HEK293 (cell line): Measurements from ENCODE around the gene CNTN4.

Source experiments
- CTCF ChIA-PET: fragments of 350-600 bp; formaldehyde crosslinking; extraction: SDS; loops from one replicate; lab custom pipeline; 2021; ENCODE audit warnings: antibody characterized with exemption; lab: Yijun Ruan, JAX
- POLR2A ChIA-PET: fragments of 300-600 bp; formaldehyde crosslinking; extraction: SDS; loops from one replicate; lab custom pipeline; 2020; ENCODE audit warnings: antibody characterized with exemption, inconsistent platforms; lab: Yijun Ruan, JAX
- H3K27ac ChIP-seq: fragments of 200-500 bp; sonication (Bioruptor generic); 2 replicates; pipeline ENCODE4 v1.5.1; 2014; ENCODE audit warnings: low read depth, low read length, control low read depth, inconsistent platforms; ENCODE audit errors: extremely low read depth
- H3K36me3 ChIP-seq, 2 experiments: fragments of 200-500 bp in 1 of 2; sonication (Bioruptor generic) in 1 of 2; 1 replicate in 1 of 2; 2 replicates in 1 of 2; pipeline ENCODE4 v1.5.1; 2014 to 2017; ENCODE audit warnings: inconsistent platforms in 2 of 2, low read length in 2 of 2; ENCODE audit not compliant: control insufficient read depth in 2 of 2, insufficient read depth in 1 of 2
- H3K4me1 ChIP-seq: fragments of 200-500 bp; sonication (Bioruptor generic); 2 replicates; pipeline ENCODE4 v1.5.1; 2014; ENCODE audit warnings: mild to moderate bottlenecking, low read length, inconsistent platforms; ENCODE audit not compliant: control insufficient read depth, insufficient read depth
- H3K4me3 ChIP-seq: 2 replicates; pipeline ENCODE4 v1.5.1; 2011; ENCODE audit warnings: low read depth, mild to moderate bottlenecking, control low read depth, low read length, moderate library complexity
- H3K9me3 ChIP-seq: fragments of 200-500 bp; sonication (Bioruptor generic); 2 replicates; pipeline ENCODE4 v1.5.1; 2014; ENCODE audit warnings: low read depth, low read length, inconsistent platforms; ENCODE audit not compliant: control insufficient read depth, insufficient read depth
- AEBP2 ChIP-seq: fragments of 450-650 bp; formaldehyde crosslinking; IDR thresholded peaks from 2 replicates; pipeline ENCODE4 v1.5.1; 2016; ENCODE audit warnings: missing biosample characterization, missing genetic modification characterization, borderline replicate concordance
- GLIS2 ChIP-seq: fragments of 450-650 bp; formaldehyde crosslinking; IDR thresholded peaks from 2 replicates; pipeline ENCODE4 v1.5.1; 2016; ENCODE audit warnings: missing biosample characterization, missing genetic modification characterization
- KLF9 ChIP-seq: fragments of 450-650 bp; formaldehyde crosslinking; IDR thresholded peaks from 2 replicates; pipeline ENCODE4 v1.5.1; 2016; ENCODE audit warnings: missing biosample characterization, missing genetic modification characterization, low read depth
- MEIS1 ChIP-seq: sonication (generic); formaldehyde crosslinking; IDR thresholded peaks from 2 replicates; pipeline ENCODE4 v1.8.1; 2022; ENCODE audit warnings: missing genetic modification reagents, mild to moderate bottlenecking, borderline replicate concordance
- MZF1 ChIP-seq: fragments of 450-650 bp; formaldehyde crosslinking; IDR thresholded peaks from 2 replicates; pipeline ENCODE4 v1.5.1; 2017; ENCODE audit warnings: missing biosample characterization, missing genetic modification characterization, borderline replicate concordance
- WT1 ChIP-seq: fragments of 450-650 bp; formaldehyde crosslinking; IDR thresholded peaks from 2 replicates; pipeline ENCODE4 v1.5.1; 2016; ENCODE audit warnings: missing biosample characterization, missing genetic modification characterization
- ZBTB20 ChIP-seq: fragments of 450-650 bp; formaldehyde crosslinking; IDR thresholded peaks from 2 replicates; pipeline ENCODE4 v1.5.1; 2016; ENCODE audit warnings: missing biosample characterization, missing genetic modification characterization
- ZBTB49 ChIP-seq: fragments of 450-650 bp; formaldehyde crosslinking; IDR thresholded peaks from 2 replicates; pipeline ENCODE4 v1.5.1; 2016; ENCODE audit warnings: missing biosample characterization, missing genetic modification characterization, low read depth
- ZBTB8A ChIP-seq: fragments of 450-650 bp; formaldehyde crosslinking; IDR thresholded peaks from 2 replicates; pipeline ENCODE4 v1.5.1; 2016; ENCODE audit warnings: missing biosample characterization, missing genetic modification characterization
- ZIC2 ChIP-seq: fragments of 450-650 bp; formaldehyde crosslinking; IDR thresholded peaks from 2 replicates; pipeline ENCODE4 v1.5.1; 2016; ENCODE audit warnings: missing biosample characterization, missing genetic modification characterization
- ZNF280C ChIP-seq: fragments of 450-650 bp; formaldehyde crosslinking; IDR thresholded peaks from 2 replicates; pipeline ENCODE4 v1.5.1; 2016; ENCODE audit warnings: missing biosample characterization, missing genetic modification characterization
- ZNF426 ChIP-seq: fragments of 450-650 bp; formaldehyde crosslinking; IDR thresholded peaks from 2 replicates; pipeline ENCODE4 v1.5.1; 2017; ENCODE audit warnings: missing biosample characterization, missing genetic modification characterization, mild to moderate bottlenecking, inconsistent platforms, moderate library complexity
- ZNF473 ChIP-seq: fragments of 450-650 bp; formaldehyde crosslinking; IDR thresholded peaks from 2 replicates; pipeline ENCODE4 v1.5.1; 2017; ENCODE audit warnings: missing biosample characterization, missing genetic modification characterization
- ZNF510 ChIP-seq: fragments of 450-650 bp; formaldehyde crosslinking; IDR thresholded peaks from 2 replicates; pipeline ENCODE4 v1.5.1; 2018; ENCODE audit warnings: mild to moderate bottlenecking, missing genetic modification characterization, missing biosample characterization; ENCODE audit not compliant: insufficient replicate concordance
- ZNF513 ChIP-seq: fragments of 450-650 bp; IDR thresholded peaks from 2 replicates; pipeline ENCODE4 v1.5.1; 2018; ENCODE audit warnings: missing biosample characterization, missing genetic modification characterization
- ZNF548 ChIP-seq: fragments of 450-650 bp; formaldehyde crosslinking; IDR thresholded peaks from 2 replicates; pipeline ENCODE4 v1.5.1; 2016; ENCODE audit warnings: missing biosample characterization, missing genetic modification characterization
- ZNF558 ChIP-seq: fragments of 450-650 bp; formaldehyde crosslinking; IDR thresholded peaks from 2 replicates; pipeline ENCODE4 v1.5.1; 2016; ENCODE audit warnings: missing biosample characterization, missing genetic modification characterization
- ZNF596 ChIP-seq: fragments of 450-650 bp; IDR thresholded peaks from 2 replicates; pipeline ENCODE4 v1.5.0; 2018; ENCODE audit warnings: missing biosample characterization, mild to moderate bottlenecking, missing genetic modification characterization, moderate library complexity
- ZNF639 ChIP-seq: fragments of 450-650 bp; formaldehyde crosslinking; IDR thresholded peaks from 2 replicates; pipeline ENCODE4 v1.5.1; 2016; ENCODE audit warnings: missing biosample characterization, missing genetic modification characterization
- ZNF776 ChIP-seq: fragments of 450-650 bp; formaldehyde crosslinking; IDR thresholded peaks from 2 replicates; pipeline ENCODE4 v1.5.0; 2017; ENCODE audit warnings: missing biosample characterization, missing genetic modification characterization, borderline replicate concordance

The CNTN4 gene

GRCh38 chr3:3074551-3075257, 976.0 kb downstream of the CNTN4 start (continued):
- TF ChIP-seq AEBP2 (tag by site-specific recombination): no peak
- TF ChIP-seq ZNF558: no peak
- TF ChIP-seq ZNF426 (tag by site-specific recombination): no peak
- no peak for TF ChIP-seq MEIS1 (CRISPR knock-in tag)
- TF ChIP-seq GLIS2 (tag by site-specific recombination): no peak
- no peak for TF ChIP-seq WT1 (tag by site-specific recombination)

- POLR2A ChIA-PET: interaction anchor here (0.5 kb wide), 1 partner anchor 14 kb away, joined by 3 read pairs; no protein-coding TSS in a partner anchor
- no peak for TF ChIP-seq AEBP2 (tag by site-specific recombination)
- TF ChIP-seq ZNF510 (tag by site-specific recombination): no peak
- no peak for TF ChIP-seq ZIC2 (tag by site-specific recombination)
- TF ChIP-seq MZF1 (tag by site-specific recombination): no peak
- H3K9me3 ChIP-seq: no peaks in the 10 kb centered on the region
- H3K4me3 ChIP-seq: no peak overlapping the region
- H3K36me3 ChIP-seq: no peaks in the 10 kb centered on the region
- H3K4me1 ChIP-seq: no peaks in the 10 kb centered on the region
- CTCF ChIA-PET: interaction anchor here (0.5 to 0.8 kb wide), 2 partner anchors 27 to 1639 kb away, joined by 3 to 6 read pairs; no protein-coding TSS in a partner anchor
- no peak overlapping the region for H3K27ac ChIP-seq
Measured at GRCh38 chr3:3080309-3080708, 981.6 kb downstream of the CNTN4 start.

- TF ChIP-seq ZBTB8A (tag by site-specific recombination) (no peak), KLF9 (tag by site-specific recombination) (no peak), ZNF639 (no peak), ZNF548 (tag by site-specific recombination) (no peak), ZNF473 (tag by site-specific recombination) (no peak), ZNF776 (no peak), ZNF596 (tag by site-specific recombination) (no peak), ZBTB20 (no peak), ZNF513 (tag by site-specific recombination) (no peak), ZNF280C (no peak), ZBTB49 (tag by site-specific recombination) (no peak)
- Histone ChIP-seq H3K4me1 (no peaks in the 10 kb centered on the region), H3K36me3 (no peaks in the 10 kb centered on the region), H3K9me3 (no peaks in the 10 kb centered on the region), H3K27ac (no peak overlapping the region), H3K4me3 (no peak overlapping the region)
- ChIA-PET CTCF (no interaction called here), POLR2A (no interaction called here)
Measured at GRCh38 chr3:3081381-3082233, 982.9 kb downstream of the CNTN4 start.
